ENCODE measurements around the gene PHLDB2.

The PHLDB2 gene

DNA sequence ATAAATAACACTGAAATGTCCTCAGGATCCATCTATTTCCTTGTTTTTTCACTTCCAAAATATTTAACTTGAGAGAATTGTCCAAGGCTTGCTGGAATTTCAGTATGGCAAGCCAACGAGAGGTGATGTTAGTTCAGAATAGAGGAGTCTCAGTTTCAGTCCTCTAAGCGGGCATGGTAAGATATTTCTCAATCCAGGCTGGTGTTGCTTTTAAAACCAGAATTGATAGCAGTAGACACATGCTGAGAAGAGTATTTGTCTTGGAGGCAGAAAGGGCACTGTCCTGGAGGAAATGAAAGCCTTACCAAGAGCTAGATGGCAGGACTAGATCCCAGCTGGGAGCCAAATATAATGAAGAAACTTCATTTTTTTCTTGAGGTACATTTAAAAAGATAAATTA, 23.1 kb downstream of the PHLDB2 start:
- Histone ChIP-seq H3K4me3 (ENCODE audit: low read depth, low read length) (no peak overlapping the region), H3K4me1 (ENCODE audit: control insufficient read depth, insufficient read depth, low read length, unreplicated experiment) (peaks cover 8% of the 10 kb centered on the region), H2AFZ (ENCODE audit: low read length, unreplicated experiment) (no peak overlapping the region), H3K27me3 (ENCODE audit: insufficient read depth, low read length) (no peaks in the 10 kb centered on the region), H3K27ac (ENCODE audit: low read depth, low read length) (no peak overlapping the region), H3K36me3 (ENCODE audit: insufficient read depth, low read length) (peaks cover 28% of the 10 kb centered on the region), H3K79me2 (ENCODE audit: control insufficient read depth, insufficient read depth, low read length, unreplicated experiment) (peaks cover 81% of the 10 kb centered on the region)

DNA sequence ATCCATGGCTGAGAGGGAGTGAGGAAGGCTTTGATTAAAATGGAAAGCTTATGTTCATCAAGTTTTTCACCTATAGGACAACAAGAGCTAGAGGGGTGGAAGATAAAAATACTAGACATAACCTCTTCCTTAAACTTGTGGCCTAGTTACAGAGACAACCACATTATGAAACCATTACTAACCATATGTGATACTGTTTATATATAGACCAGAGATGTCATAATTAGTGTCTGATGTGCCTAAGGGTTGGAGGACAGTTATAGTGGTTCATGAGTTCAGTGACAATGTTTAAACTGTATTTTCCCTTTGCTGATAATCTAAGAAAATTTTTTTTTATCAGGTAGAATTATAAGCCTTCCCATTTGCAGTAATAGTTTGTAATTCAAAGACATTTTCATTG, 23.7 kb downstream of the PHLDB2 start:
- Histone ChIP-seq H3K27ac (ENCODE audit: low read depth, low read length) (no peak overlapping the region), H3K27me3 (ENCODE audit: insufficient read depth, low read length) (no peaks in the 10 kb centered on the region), H2AFZ (ENCODE audit: low read length, unreplicated experiment) (no peak overlapping the region), H3K4me3 (ENCODE audit: low read depth, low read length) (no peak overlapping the region), H3K4me1 (ENCODE audit: control insufficient read depth, insufficient read depth, low read length, unreplicated experiment) (peaks cover 8% of the 10 kb centered on the region), H3K36me3 (ENCODE audit: insufficient read depth, low read length) (peaks cover 29% of the 10 kb centered on the region), H3K79me2 (ENCODE audit: control insufficient read depth, insufficient read depth, low read length, unreplicated experiment) (peaks cover 80% of the 10 kb centered on the region)

DNA sequence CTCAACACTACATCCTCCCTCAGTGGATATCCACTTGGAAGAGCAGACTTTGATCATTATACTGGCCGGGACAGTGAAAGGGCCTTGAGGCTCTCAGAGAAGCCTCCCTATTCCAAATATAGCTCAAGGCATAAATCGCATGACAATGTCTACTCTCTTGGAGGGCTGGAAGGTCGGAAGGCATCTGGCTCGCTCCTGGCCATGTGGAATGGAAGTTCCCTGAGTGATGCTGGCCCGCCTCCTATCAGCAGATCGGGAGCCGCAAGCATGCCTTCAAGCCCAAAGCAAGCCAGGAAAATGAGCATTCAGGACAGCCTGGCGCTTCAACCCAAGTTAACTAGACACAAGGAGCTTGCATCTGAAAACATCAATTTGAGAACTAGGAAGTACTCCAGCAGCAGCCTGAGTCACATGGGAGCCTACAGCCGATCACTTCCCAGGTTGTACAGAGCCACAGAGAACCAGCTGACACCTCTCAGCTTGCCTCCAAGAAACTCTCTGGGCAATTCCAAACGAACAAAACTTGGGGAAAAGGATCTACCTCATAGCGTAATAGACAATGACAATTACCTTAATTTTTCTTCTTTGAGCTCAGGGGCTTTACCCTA, 25.4 kb downstream of the PHLDB2 start:
- Histone ChIP-seq H2AFZ (ENCODE audit: low read length, unreplicated experiment) (no peak overlapping the region), H3K4me1 (ENCODE audit: control insufficient read depth, insufficient read depth, low read length, unreplicated experiment) (peaks cover 8% of the 10 kb centered on the region), H3K36me3 (ENCODE audit: insufficient read depth, low read length) (peaks cover 36% of the 10 kb centered on the region), H3K79me2 (ENCODE audit: control insufficient read depth, insufficient read depth, low read length, unreplicated experiment) (peaks cover 69% of the 10 kb centered on the region), H3K27ac (ENCODE audit: low read depth, low read length) (no peak overlapping the region), H3K4me3 (ENCODE audit: low read depth, low read length) (no peak overlapping the region), H3K27me3 (ENCODE audit: insufficient read depth, low read length) (no peaks in the 10 kb centered on the region)

DNA sequence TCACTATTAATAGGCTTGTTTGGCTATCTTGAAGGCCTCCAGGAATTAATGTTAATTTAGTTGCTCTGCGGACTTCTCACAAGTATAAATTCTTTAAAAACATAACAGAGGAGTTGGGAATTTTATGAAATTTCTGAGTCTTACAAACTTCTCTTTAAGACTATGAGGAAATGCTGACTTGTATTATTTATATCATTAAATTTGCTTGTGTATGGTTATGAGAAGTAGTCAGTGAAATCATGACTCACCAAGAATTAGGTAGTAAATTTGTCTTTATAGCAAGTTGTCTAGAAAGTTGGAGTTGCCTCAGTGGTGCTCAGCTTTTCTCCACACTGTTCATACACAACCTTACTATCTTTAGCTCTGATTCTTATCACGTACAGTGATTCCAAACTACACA, 26.5 kb downstream of the PHLDB2 start:
- Histone ChIP-seq H3K27ac (ENCODE audit: low read depth, low read length) (no peak overlapping the region), H3K27me3 (ENCODE audit: insufficient read depth, low read length) (no peaks in the 10 kb centered on the region), H3K4me1 (ENCODE audit: control insufficient read depth, insufficient read depth, low read length, unreplicated experiment) (peaks cover 8% of the 10 kb centered on the region), H3K36me3 (ENCODE audit: insufficient read depth, low read length) (peaks cover 46% of the 10 kb centered on the region), H3K79me2 (ENCODE audit: control insufficient read depth, insufficient read depth, low read length, unreplicated experiment) (peaks cover 62% of the 10 kb centered on the region), H2AFZ (ENCODE audit: low read length, unreplicated experiment) (no peak overlapping the region), H3K4me3 (ENCODE audit: low read depth, low read length) (no peak overlapping the region)

DNA sequence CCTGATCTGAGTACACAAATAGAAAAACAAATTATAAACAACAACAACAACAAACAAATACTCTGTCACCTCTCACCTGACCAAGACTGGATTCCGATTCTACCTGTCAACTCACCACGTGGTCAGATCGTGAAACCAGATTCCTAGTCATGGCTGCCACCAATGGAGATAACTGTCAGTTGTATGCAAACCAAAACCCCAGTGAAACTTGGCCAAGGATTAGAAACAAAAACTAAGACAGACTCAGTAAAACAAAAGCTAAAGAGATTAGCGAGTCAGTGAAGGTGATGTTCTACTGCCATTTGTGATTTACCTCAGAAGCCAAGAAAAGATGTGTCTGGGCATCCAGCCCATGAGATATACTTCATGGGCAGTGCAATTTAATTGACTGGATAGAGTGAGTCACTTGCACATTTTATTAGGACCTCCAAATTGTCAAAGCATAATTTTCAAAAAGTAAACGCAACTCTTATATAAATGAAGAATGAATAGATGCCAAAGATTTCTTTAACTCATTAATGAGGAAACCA, 31.1 kb downstream of the PHLDB2 start:
- H3K27ac ChIP-seq (ENCODE audit: low read depth, low read length): no peak overlapping the region
- no peaks in the 10 kb centered on the region for H3K4me1 ChIP-seq (ENCODE audit: control insufficient read depth, insufficient read depth, low read length, unreplicated experiment)
- H3K79me2 ChIP-seq (ENCODE audit: control insufficient read depth, insufficient read depth, low read length, unreplicated experiment): peaks cover 42% of the 10 kb centered on the region
- H3K27me3 ChIP-seq (ENCODE audit: insufficient read depth, low read length): no peaks in the 10 kb centered on the region
- peaks cover 33% of the 10 kb centered on the region for H3K36me3 ChIP-seq (ENCODE audit: insufficient read depth, low read length)
- no peak overlapping the region for H2AFZ ChIP-seq (ENCODE audit: low read length, unreplicated experiment)
- H3K4me3 ChIP-seq (ENCODE audit: low read depth, low read length): no peak overlapping the region

DNA sequence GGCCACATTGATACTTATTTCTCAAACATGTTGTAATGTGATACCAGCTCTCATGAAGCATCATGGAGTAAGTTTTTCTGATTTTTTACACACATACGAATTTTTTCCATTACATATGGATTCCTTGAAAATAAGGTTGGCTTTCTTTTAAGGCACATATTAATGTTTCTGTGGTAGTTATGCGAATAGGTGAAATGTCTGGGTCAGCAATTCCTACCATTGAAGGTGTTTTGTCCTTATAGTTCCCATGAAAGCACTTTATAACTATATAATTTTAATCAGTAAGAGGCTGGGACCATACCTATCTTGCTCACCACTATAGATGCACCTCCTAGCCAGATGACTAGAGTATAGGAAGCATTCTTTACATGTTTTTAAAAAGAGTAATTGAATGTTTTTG, 33.0 kb downstream of the PHLDB2 start:
- H3K36me3 ChIP-seq (ENCODE audit: insufficient read depth, low read length): peaks cover 24% of the 10 kb centered on the region
- no peak overlapping the region for H3K4me3 ChIP-seq (ENCODE audit: low read depth, low read length)
- H2AFZ ChIP-seq (ENCODE audit: low read length, unreplicated experiment): no peak overlapping the region
- H3K4me1 ChIP-seq (ENCODE audit: control insufficient read depth, insufficient read depth, low read length, unreplicated experiment): no peaks in the 10 kb centered on the region
- peaks cover 32% of the 10 kb centered on the region for H3K79me2 ChIP-seq (ENCODE audit: control insufficient read depth, insufficient read depth, low read length, unreplicated experiment)
- no peaks in the 10 kb centered on the region for H3K27me3 ChIP-seq (ENCODE audit: insufficient read depth, low read length)
- no peak overlapping the region for H3K27ac ChIP-seq (ENCODE audit: low read depth, low read length)

DNA sequence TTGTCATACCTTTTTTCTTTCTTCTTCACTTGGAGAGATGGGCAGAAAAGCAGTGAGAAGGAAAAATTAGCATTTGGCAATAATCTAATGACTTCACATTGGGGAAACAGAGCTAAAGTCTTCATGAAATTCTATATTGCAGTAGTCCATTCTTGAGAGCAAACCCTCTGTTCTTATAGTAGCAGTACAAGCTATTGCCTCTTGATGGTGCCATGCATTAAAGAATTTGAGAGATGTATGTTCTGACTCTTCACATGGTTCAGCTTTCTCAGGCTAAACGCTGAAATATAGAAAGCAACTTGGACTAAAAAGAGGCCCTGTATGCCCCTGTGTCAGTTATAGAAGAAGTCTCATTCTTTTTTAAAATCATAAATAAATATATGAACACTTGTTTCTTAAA, 36.0 kb downstream of the PHLDB2 start:
- Histone ChIP-seq H3K27ac (ENCODE audit: low read depth, low read length) (no peak overlapping the region), H3K4me1 (ENCODE audit: control insufficient read depth, insufficient read depth, low read length, unreplicated experiment) (no peaks in the 10 kb centered on the region), H3K36me3 (ENCODE audit: insufficient read depth, low read length) (peaks cover 28% of the 10 kb centered on the region)

DNA sequence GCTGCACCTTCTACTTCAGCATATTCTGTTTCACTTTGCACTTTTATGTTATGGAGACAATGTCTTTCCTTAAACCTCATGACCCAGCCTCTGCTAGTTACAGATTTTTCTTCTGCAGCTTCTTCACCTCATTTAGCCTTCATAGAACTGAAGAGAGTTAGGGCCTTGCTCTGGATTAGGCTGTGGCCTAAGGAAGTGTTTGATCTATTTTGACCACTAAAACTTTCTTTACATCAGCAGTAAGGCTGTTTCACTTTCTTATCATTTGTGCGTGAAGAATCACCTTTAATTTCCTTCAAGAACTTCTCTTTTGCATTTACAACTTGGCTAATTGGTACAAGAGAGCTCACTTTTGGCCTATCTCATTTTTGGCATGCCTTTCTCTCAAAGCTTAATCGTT, 40.9 kb downstream of the PHLDB2 start:
- Histone ChIP-seq H3K36me3 (ENCODE audit: insufficient read depth, low read length) (peaks cover 23% of the 10 kb centered on the region), H3K4me3 (ENCODE audit: low read depth, low read length) (no peak overlapping the region), H2AFZ (ENCODE audit: low read length, unreplicated experiment) (no peak overlapping the region), H3K27me3 (ENCODE audit: insufficient read depth, low read length) (no peaks in the 10 kb centered on the region), H3K79me2 (ENCODE audit: control insufficient read depth, insufficient read depth, low read length, unreplicated experiment) (peaks cover 41% of the 10 kb centered on the region), H3K4me1 (ENCODE audit: control insufficient read depth, insufficient read depth, low read length, unreplicated experiment) (peaks cover 30% of the 10 kb centered on the region), H3K27ac (ENCODE audit: low read depth, low read length) (no peak overlapping the region)

More for the DNA sequence above, 36.0 kb downstream of the PHLDB2 start:
- H2AFZ ChIP-seq (ENCODE audit: low read length, unreplicated experiment): no peak overlapping the region
- peaks cover 48% of the 10 kb centered on the region for H3K79me2 ChIP-seq (ENCODE audit: control insufficient read depth, insufficient read depth, low read length, unreplicated experiment)
- H3K27me3 ChIP-seq (ENCODE audit: insufficient read depth, low read length): no peaks in the 10 kb centered on the region
- H3K4me3 ChIP-seq (ENCODE audit: low read depth, low read length): no peak overlapping the region

DNA sequence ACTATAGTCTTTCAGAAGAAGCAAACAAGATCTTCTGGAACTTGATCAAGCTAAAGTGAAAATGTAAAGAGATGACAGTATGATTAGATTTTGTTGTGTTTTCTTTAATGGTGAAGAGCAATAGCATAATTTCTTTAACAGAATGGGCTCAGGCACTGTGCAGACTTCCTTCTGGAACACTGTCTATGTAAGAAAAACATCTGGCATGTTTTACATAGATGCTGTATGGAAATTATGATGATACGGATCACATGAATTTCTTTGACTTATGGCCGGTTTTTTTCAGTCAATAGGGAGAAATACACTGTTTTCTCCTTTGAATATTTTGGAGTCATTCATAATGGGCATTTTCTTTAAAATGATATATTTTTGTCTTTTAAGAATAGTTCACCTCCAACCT, 42.6 kb downstream of the PHLDB2 start:
- Histone ChIP-seq H3K36me3 (ENCODE audit: insufficient read depth, low read length) (peaks cover 33% of the 10 kb centered on the region), H3K27ac (ENCODE audit: low read depth, low read length) (peak overlapping the region; percentile 88), H3K4me1 (ENCODE audit: control insufficient read depth, insufficient read depth, low read length, unreplicated experiment) (peaks cover 40% of the 10 kb centered on the region), H3K4me3 (ENCODE audit: low read depth, low read length) (no peak overlapping the region), H2AFZ (ENCODE audit: low read length, unreplicated experiment) (no peak overlapping the region), H3K27me3 (ENCODE audit: insufficient read depth, low read length) (no peaks in the 10 kb centered on the region), H3K79me2 (ENCODE audit: control insufficient read depth, insufficient read depth, low read length, unreplicated experiment) (peaks cover 50% of the 10 kb centered on the region)

DNA sequence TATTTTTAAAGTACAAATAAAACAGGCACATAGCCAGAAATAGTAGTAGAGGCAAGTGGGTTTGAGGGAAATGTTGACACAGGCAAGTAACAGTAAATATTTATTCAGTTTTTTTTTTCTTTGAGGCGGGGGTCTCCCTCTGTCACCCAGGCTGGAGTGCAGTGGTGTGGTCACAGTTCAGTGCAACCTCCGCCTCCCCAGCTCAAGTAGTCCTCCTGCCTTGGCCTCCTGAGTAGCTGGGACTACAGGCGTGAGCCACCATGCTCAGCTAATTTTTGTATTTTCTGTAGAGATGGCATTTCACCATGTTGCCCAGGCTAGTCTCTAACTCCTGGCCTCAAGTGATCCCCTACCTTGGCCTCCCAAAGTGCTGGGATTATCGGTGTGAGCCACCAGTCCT, 43.5 kb downstream of the PHLDB2 start:
- Histone ChIP-seq H3K4me1 (ENCODE audit: control insufficient read depth, insufficient read depth, low read length, unreplicated experiment) (peaks cover 40% of the 10 kb centered on the region), H3K4me3 (ENCODE audit: low read depth, low read length) (no peak overlapping the region), H3K27me3 (ENCODE audit: insufficient read depth, low read length) (no peaks in the 10 kb centered on the region), H3K79me2 (ENCODE audit: control insufficient read depth, insufficient read depth, low read length, unreplicated experiment) (peaks cover 46% of the 10 kb centered on the region), H2AFZ (ENCODE audit: low read length, unreplicated experiment) (no peak overlapping the region), H3K36me3 (ENCODE audit: insufficient read depth, low read length) (peaks cover 33% of the 10 kb centered on the region), H3K27ac (ENCODE audit: low read depth, low read length) (peak overlapping the region; percentile 88)

DNA sequence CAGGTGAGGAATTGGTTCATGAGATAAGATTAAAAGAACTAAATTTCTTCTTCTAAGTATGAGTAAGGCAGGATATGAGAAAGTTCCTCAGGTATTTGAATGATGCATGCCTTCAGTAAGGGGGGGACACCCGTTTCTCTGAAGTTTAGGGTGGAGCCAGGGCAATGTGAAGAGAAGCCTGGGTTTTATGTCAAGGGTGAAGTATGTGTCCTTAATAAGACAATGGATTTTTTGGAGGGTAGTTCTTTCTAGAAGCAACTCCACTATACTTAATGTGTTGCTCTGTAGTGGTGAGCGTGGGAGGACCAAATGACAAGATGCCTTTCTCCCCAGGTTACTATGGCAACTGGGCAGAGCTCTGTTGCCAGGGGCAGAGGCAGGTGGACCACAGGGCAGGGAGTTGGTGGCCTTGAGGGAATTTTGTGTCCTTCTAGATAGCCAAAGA, 44.0 kb downstream of the PHLDB2 start:
- H3K4me3 ChIP-seq (ENCODE audit: low read depth, low read length): no peak overlapping the region; the same call in 1 of the 2 replicates
- H3K27ac ChIP-seq (ENCODE audit: low read depth, low read length): peak overlapping the region; percentile 88
- no peak overlapping the region for H2AFZ ChIP-seq (ENCODE audit: low read length, unreplicated experiment)
- peaks cover 33% of the 10 kb centered on the region for H3K36me3 ChIP-seq (ENCODE audit: insufficient read depth, low read length)
- peaks cover 48% of the 10 kb centered on the region for H3K79me2 ChIP-seq (ENCODE audit: control insufficient read depth, insufficient read depth, low read length, unreplicated experiment)
- H3K27me3 ChIP-seq (ENCODE audit: insufficient read depth, low read length): no peaks in the 10 kb centered on the region
- H3K4me1 ChIP-seq (ENCODE audit: control insufficient read depth, insufficient read depth, low read length, unreplicated experiment): peaks cover 40% of the 10 kb centered on the region
